HepG2 (cell line): ENCODE results near the gene OSER1. TPM values are rescaled to one million over a fixed set of nuclear protein-coding genes. Genes with fewer than 3 reads are reported as not detected.
A peak's percentile ranks its signal among the peaks of the same experiment; 100 is the strongest.

ENCODE experiments used
- ATF7 ChIP-seq, 2 experiments: fragments of 450-650 bp in 1 of 2; sonication (generic) in 1 of 2; formaldehyde crosslinking in 1 of 2; IDR thresholded peaks; 2 replicates each; pipeline versions ENCODE4 v1.4.0 to v1.6.1; 2016 to 2020; ENCODE audit warnings: antibody characterized with exemption in 1 of 2, mild to moderate bottlenecking in 1 of 2, missing genetic modification reagents in 1 of 2
- BCL6 ChIP-seq: IDR thresholded peaks from 2 replicates; pipeline ENCODE4 v1.6.1; 2016; ENCODE audit warnings: missing genetic modification reagents, missing compliant biosample characterization
- CBX5 ChIP-seq: sonication (generic); formaldehyde crosslinking; IDR thresholded peaks from 2 replicates; pipeline ENCODE4 v1.4.0; 2020; ENCODE audit warnings: missing genetic modification reagents, borderline replicate concordance
- GATA4 ChIP-seq: sonication (generic); IDR thresholded peaks from 2 replicates; pipeline ENCODE4 v1.6.1; 2016; ENCODE audit warnings: antibody characterized with exemption, low read depth, borderline replicate concordance
- GLI4 ChIP-seq: sonication (generic); formaldehyde crosslinking; IDR thresholded peaks from 2 replicates; pipeline ENCODE4 v1.5.1; 2020; ENCODE audit warnings: missing genetic modification reagents, mild to moderate bottlenecking, moderate library complexity, borderline replicate concordance
- HOXD1 ChIP-seq: sonication (generic); formaldehyde crosslinking; IDR thresholded peaks from 2 replicates; pipeline ENCODE4 v1.5.0; 2020; ENCODE audit warnings: missing genetic modification reagents
- JARID2 ChIP-seq: sonication (generic); formaldehyde crosslinking; IDR thresholded peaks from 2 replicates; pipeline ENCODE4 v1.8.1; 2023; ENCODE audit warnings: missing genetic modification reagents, inconsistent platforms; ENCODE audit not compliant: insufficient replicate concordance
- NBN ChIP-seq: fragments of 450-650 bp; conservative IDR thresholded peaks from 2 replicates; pipeline ENCODE4 v1.6.1; 2017
- NR2F1 ChIP-seq, 2 experiments: fragments of 450-650 bp in 1 of 2; formaldehyde crosslinking in 1 of 2; IDR thresholded peaks; 2 replicates each; pipeline versions ENCODE4 v1.5.0 to v1.6.1; 2016 to 2020; ENCODE audit warnings: mild to moderate bottlenecking in 1 of 2, missing compliant biosample characterization in 1 of 2, missing genetic modification reagents in 1 of 2, moderate library complexity in 1 of 2
- POLR2AphosphoS2 ChIP-seq: IDR thresholded peaks from 2 replicates; pipeline ENCODE4 v1.6.1; 2011; ENCODE audit warnings: low read depth, low read length, improper control_type of control experiment
- SNAI1 ChIP-seq: sonication (generic); formaldehyde crosslinking; IDR thresholded peaks from 2 replicates; pipeline ENCODE4 v1.5.0; 2020; ENCODE audit warnings: mild to moderate bottlenecking, missing genetic modification reagents, borderline replicate concordance
- SOX6 ChIP-seq, 2 experiments: fragments of 450-650 bp in 1 of 2; sonication (generic) in 1 of 2; formaldehyde crosslinking in 1 of 2; IDR thresholded peaks; 2 replicates each; pipeline versions ENCODE4 v1.4.0 to v1.6.1; 2017 to 2020; ENCODE audit warnings: antibody characterized with exemption in 1 of 2, mild to moderate bottlenecking in 1 of 2, missing genetic modification reagents in 1 of 2
- ZNF142 ChIP-seq: sonication (generic); formaldehyde crosslinking; IDR thresholded peaks from 2 replicates; pipeline ENCODE4 v1.4.0; 2020; ENCODE audit warnings: missing genetic modification reagents
- ZNF143 ChIP-seq: sonication (generic); formaldehyde crosslinking; IDR thresholded peaks from 2 replicates; pipeline ENCODE4 v1.4.0; 2020; ENCODE audit warnings: missing genetic modification reagents
- ZNF205 ChIP-seq: IDR thresholded peaks from 2 replicates; pipeline ENCODE4 v1.6.1; 2018; ENCODE audit warnings: missing biosample characterization, missing genetic modification reagents
- ZNF260 ChIP-seq: sonication (generic); formaldehyde crosslinking; IDR thresholded peaks from 2 replicates; pipeline ENCODE4 v1.4.0; 2020; ENCODE audit warnings: missing genetic modification reagents, low read depth, mild to moderate bottlenecking, borderline replicate concordance
- ZNF619 ChIP-seq: sonication (generic); formaldehyde crosslinking; IDR thresholded peaks from 2 replicates; pipeline ENCODE4 v1.4.0; 2020; ENCODE audit warnings: mild to moderate bottlenecking, missing genetic modification reagents
- ZNF772 ChIP-seq: sonication (generic); formaldehyde crosslinking; IDR thresholded peaks from 2 replicates; pipeline ENCODE4 v1.5.0; 2020; ENCODE audit warnings: mild to moderate bottlenecking, missing genetic modification reagents
- ZNF782 ChIP-seq: sonication (generic); formaldehyde crosslinking; IDR thresholded peaks from 2 replicates; pipeline ENCODE4 v1.4.0; 2020; ENCODE audit warnings: missing genetic modification reagents, mild to moderate bottlenecking, borderline replicate concordance
- polyA plus RNA-seq, 8 experiments: library from polyadenylated mRNA; depleted of rRNA in 3 of 8; stranded (reverse) in 7 of 8; unstranded in 1 of 8; fragments of >200 nt; fragmentation: Illumina TruSeq in 4 of 8; extraction: Trizol in 4 of 8; gene quantifications; 2 replicates each; pipeline versions ENCODE4 v1.2.1 to v1.2.3, GENCODE V29; 2011 to 2016; ENCODE audit warnings: low read depth in 4 of 8, missing spikeins in 1 of 8, mixed read lengths in 1 of 8; ENCODE audit not compliant: insufficient read depth in 1 of 8
- total RNA-seq, 5 experiments: library from RNA; depleted of rRNA; stranded (reverse); fragments of >200 nt; fragmentation: Illumina TruSeq; extraction: Trizol; gene quantifications; 2 replicates each; pipeline ENCODE4 v1.2.3, GENCODE V29; 2016; ENCODE audit warnings: low read depth in 1 of 5
- TF ChIP-seq, protein P1 (sequence below): IDR thresholded peaks from 2 replicates; pipeline ENCODE4 v1.6.1; 2016; ENCODE audit warnings: mild to moderate bottlenecking, missing biosample characterization, missing genetic modification reagents
- TF ChIP-seq, protein P2 (sequence below): sonication (generic); formaldehyde crosslinking; IDR thresholded peaks from 2 replicates; pipeline ENCODE4 v1.4.0; 2020; ENCODE audit warnings: missing genetic modification reagents
- TF ChIP-seq, protein P3 (sequence below): IDR thresholded peaks from 2 replicates; pipeline ENCODE4 v1.6.1; 2012; ENCODE audit warnings: inconsistent platforms

OSER1 gene
- total and polyA plus RNA-seq, 2 of the 13 experiments (the other 11 are each of a cell fraction or from before 2014, with no cell fraction given): 71.2 to 71.5 TPM

- TF ChIP-seq ZNF142 (CRISPR knock-in tag) (no peak), GATA4 (no peak), ZNF782 (CRISPR knock-in tag) (no peak), CBX5 (CRISPR knock-in tag) (peak; percentile 54; the same call in 1 of the 2 replicates), NR2F1 (CRISPR knock-in tag; IDR thresholded peaks at IDR 0.05) (no peak), BCL6 (no peak), ZNF619 (no peak), HOXD1 (CRISPR knock-in tag) (no peak), ZNF772 (peak; percentile 71), SNAI1 (CRISPR knock-in tag) (no peak), ZNF205 (CRISPR knock-in tag) (no peak), GLI4 (CRISPR knock-in tag) (no peak), ZNF260 (no peak), ATF7 (IDR thresholded peaks at IDR 0.05) (no peak), ATF7 (CRISPR knock-in tag; IDR thresholded peaks at IDR 0.05) (no peak), POLR2AphosphoS2 (no peak), JARID2 (CRISPR knock-in tag) (peak; percentile 58), SOX6 (IDR thresholded peaks at IDR 0.05) (no peak), SOX6 (CRISPR knock-in tag; IDR thresholded peaks at IDR 0.05) (peak; percentile 22; the same call in 1 of the 2 replicates), ZNF143 (CRISPR knock-in tag) (no peak), NBN (no peak)
- TF ChIP-seq, protein P1, sequence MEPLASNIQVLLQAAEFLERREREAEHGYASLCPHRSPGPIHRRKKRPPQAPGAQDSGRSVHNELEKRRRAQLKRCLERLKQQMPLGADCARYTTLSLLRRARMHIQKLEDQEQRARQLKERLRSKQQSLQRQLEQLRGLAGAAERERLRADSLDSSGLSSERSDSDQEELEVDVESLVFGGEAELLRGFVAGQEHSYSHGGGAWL (CRISPR knock-in tag): no peak
- TF ChIP-seq, protein P2, sequence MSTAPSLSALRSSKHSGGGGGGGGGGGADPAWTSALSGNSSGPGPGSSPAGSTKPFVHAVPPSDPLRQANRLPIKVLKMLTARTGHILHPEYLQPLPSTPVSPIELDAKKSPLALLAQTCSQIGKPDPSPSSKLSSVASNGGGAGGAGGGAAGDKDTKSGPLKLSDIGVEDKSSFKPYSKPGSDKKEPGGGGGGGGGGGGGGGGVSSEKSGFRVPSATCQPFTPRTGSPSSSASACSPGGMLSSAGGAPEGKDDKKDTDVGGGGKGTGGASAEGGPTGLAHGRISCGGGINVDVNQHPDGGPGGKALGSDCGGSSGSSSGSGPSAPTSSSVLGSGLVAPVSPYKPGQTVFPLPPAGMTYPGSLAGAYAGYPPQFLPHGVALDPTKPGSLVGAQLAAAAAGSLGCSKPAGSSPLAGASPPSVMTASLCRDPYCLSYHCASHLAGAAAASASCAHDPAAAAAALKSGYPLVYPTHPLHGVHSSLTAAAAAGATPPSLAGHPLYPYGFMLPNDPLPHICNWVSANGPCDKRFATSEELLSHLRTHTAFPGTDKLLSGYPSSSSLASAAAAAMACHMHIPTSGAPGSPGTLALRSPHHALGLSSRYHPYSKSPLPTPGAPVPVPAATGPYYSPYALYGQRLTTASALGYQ: no peak
- TF ChIP-seq, protein P3, sequence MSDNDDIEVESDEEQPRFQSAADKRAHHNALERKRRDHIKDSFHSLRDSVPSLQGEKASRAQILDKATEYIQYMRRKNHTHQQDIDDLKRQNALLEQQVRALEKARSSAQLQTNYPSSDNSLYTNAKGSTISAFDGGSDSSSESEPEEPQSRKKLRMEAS: no peak
Measured at GRCh38 chr20:44217342-44218092, 6.9 kb upstream of the OSER1 start (continued).
